ENCODE data around the gene RIMKLA.
A peak's percentile ranks its signal among the peaks of the same experiment; 100 is the strongest.

The RIMKLA gene

GRCh38 chr1:42422737-42423136 is 42.1 kb downstream of the RIMKLA start:
- DNase-seq (ENCODE audit: low read depth, low spot score): no peak
- H3K4me3 ChIP-seq (ENCODE audit: low read length): no peak overlapping the region

GRCh38 chr1:42423681-42424080 is 43.1 kb downstream of the RIMKLA start:
- DNase-seq (ENCODE audit: low read depth, low spot score): no peak
- H3K4me3 ChIP-seq (ENCODE audit: low read length): no peak overlapping the region

DNA sequence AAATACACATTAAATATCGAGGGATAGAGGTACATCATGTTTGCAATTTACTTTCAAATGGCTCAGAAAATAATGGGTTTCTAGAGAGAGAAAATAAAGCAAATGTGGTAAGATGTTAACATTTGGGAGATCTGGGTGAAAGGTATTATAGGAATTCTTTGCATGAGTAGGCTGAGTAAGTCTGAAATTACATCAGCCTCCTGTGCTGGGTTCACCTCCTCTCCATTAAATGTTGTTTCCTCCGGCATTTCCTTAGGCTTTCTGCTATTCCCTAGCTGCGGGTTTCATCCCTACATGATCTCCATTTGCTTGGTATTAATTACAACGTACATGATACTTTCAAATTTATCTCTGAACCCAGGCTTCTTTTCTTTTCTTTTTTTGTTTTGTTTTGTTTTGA is 43.6 kb downstream of the RIMKLA start:
- no peak for DNase-seq (ENCODE audit: low read depth, low spot score)
- H3K4me3 ChIP-seq (ENCODE audit: low read length): no peak overlapping the region

- no peak for DNase-seq (ENCODE audit: low read depth, low spot score)
- H3K4me3 ChIP-seq (ENCODE audit: low read length): no peak overlapping the region
Measured at GRCh38 chr1:42427240-42427639, 46.6 kb downstream of the RIMKLA start.

GRCh38 chr1:42429603-42430002 is 49.0 kb downstream of the RIMKLA start:
- H3K4me3 ChIP-seq (ENCODE audit: low read length): no peak overlapping the region
- DNase-seq (ENCODE audit: low read depth, low spot score): no peak

DNA sequence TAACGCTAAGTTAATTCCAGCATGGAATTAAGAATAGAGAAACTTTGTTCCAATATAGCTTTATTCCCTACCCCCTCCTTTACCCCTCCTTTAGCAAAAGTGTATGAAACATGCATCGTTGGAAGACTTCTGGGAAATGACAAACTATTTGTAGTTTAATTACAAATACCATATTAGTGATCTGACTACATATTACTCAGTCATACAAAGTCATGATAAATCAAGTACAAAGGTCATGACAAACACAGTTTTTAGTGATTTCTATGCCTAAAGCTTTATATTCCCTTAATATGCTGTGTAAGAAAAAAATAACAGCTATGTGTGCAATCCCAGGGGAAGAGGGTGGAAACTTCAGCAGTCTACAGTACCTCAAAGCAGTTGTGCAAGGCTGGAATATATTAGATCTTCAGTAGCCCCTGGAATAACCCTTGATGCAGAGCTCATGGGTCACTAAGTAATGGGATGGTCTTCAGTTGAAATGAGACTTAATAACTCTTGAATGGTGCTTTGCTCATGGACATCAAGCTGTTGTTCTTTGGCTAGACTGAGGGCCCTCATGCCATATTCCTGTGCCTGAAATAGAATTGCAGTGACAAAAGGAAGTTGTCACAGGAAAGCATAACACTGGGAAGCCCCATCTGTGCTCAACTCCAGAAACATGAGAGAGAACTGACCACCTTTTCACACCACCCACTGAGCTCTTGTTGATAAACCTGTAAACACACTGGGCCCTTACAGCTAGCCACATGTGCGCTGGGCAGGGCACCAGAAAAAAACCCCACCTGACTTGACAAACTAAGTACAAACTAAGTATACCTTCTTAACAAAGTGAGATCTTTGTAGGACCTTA is 49.9 kb downstream of the RIMKLA start:
- H3K4me3 ChIP-seq (ENCODE audit: low read length): no peak overlapping the region
- DNase-seq (ENCODE audit: low read depth, low spot score): no peak

GRCh38 chr1:42431514-42431913 is 50.9 kb downstream of the RIMKLA start:
- DNase-seq (ENCODE audit: low read depth, low spot score): no peak

DNA sequence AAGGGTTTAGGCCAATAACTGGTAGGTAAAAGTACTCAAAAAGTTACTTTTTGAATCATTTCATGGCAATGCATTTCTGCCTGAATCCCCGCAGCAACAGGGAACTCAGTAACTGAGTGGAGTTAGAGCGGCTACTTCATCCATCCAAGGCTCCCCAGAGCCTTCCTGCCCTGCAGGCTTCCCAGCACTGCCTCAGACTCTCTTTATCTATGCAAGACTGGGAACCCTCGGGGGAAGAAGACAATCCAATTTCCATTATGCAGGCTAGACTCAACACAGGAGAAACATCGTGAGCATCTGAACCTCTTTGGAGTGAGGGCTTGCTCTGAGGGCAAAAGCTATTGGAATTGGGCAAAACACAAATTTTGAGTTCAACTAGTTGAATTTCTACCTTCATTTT is 52.1 kb downstream of the RIMKLA start:
- H3K4me3 ChIP-seq (ENCODE audit: low read length): no peak overlapping the region
- DNase-seq (ENCODE audit: low read depth, low spot score): no peak

More at GRCh38 chr1:42431514-42431913, 50.9 kb downstream of the RIMKLA start:
- H3K4me3 ChIP-seq (ENCODE audit: low read length): no peak overlapping the region

DNA sequence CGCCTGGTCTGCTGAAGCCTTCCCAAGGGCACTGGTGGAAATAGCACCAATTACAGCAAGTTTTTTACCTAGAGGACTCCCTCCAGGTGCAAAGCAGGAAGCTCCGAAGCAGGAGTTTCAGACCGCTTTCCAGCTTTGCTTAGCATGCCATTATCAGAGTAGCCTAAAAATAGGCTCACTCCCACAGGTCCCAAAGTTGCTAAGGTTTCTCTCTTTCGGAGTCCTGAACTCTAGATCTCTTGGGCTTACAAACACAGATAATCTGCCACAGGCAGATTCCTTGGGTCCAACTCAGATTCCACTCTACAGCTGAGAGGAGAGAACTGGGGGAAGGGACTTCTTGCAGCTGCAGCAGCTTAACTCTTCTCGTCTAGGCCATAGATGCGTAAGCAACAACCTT is 52.8 kb downstream of the RIMKLA start:
- DNase-seq (ENCODE audit: low read depth, low spot score): no peak

DNA sequence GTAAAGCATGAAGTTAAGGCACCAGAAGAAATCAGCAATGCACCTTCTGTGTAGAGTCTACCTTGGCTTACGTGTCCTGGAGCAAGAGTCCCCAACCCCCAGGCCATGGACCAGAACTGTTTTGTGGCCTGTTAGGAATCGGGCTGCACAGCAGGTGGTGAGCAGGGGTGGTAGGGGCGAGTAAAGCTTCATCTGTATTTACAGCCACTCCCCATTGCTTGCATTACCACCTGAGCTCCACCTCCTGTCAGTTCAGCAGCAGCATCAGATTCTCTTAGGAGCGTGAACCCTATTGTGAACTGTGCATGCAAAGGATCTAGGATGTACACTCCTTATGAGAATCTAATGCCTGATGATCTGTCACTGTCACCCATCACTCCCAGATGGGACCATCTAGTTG is 53.7 kb downstream of the RIMKLA start:
- no peak for DNase-seq (ENCODE audit: low read depth, low spot score)
- no peak overlapping the region for H3K4me3 ChIP-seq (ENCODE audit: low read length)

More for the DNA sequence above, 52.8 kb downstream of the RIMKLA start:
- H3K4me3 ChIP-seq (ENCODE audit: low read length): no peak overlapping the region

DNA sequence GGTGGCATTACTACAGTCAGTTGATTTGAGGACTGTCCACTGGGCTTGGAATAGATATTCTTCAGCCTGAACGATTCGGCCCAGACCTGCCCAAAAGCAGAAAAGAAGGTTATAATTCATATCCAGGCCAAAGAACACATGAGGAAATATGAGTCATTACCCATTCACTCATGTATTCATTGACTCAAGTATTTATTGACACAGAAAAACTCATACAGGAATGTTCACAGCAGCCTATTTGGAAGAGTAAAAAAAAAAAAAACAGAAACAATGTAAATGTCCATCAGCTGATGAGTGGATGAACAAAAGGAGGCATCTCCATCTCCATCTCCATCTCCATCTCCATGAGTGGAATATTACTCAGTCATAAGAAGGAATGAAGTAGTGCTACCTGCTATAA is 59.3 kb downstream of the RIMKLA start:
- DNase-seq (ENCODE audit: low read depth, low spot score): no peak
- no peak overlapping the region for H3K4me3 ChIP-seq (ENCODE audit: low read length)

GRCh38 chr1:42442662-42443061 is 62.1 kb downstream of the RIMKLA start:
- no peak overlapping the region for H3K4me3 ChIP-seq (ENCODE audit: low read length)

GRCh38 chr1:42449256-42449655 is 68.7 kb downstream of the RIMKLA start:
- no peak for DNase-seq (ENCODE audit: low read depth, low spot score)
- no peak overlapping the region for H3K4me3 ChIP-seq (ENCODE audit: low read length)

More at GRCh38 chr1:42442662-42443061, 62.1 kb downstream of the RIMKLA start:
- DNase-seq (ENCODE audit: low read depth, low spot score): no peak

DNA sequence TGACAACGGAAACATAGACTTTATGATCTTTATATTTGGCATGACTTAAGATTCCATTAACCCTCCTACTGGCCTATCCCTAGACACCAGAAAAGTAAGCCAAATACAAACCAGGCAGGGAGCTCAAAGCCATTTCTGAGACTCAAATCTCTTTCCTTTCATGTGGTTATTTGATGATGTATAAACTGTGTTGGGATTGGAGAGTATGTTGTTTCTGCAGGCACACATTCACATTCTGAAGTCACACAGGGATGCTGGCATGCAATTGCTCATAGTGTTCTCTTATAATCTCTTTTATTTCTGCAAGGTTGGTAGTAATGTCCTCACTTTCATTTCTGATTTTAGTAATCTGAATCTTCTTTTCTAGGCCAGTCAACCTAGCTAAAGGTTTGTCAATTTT is 69.5 kb downstream of the RIMKLA start:
- no peak overlapping the region for H3K4me3 ChIP-seq (ENCODE audit: low read length)
- no peak for DNase-seq (ENCODE audit: low read depth, low spot score)

DNA sequence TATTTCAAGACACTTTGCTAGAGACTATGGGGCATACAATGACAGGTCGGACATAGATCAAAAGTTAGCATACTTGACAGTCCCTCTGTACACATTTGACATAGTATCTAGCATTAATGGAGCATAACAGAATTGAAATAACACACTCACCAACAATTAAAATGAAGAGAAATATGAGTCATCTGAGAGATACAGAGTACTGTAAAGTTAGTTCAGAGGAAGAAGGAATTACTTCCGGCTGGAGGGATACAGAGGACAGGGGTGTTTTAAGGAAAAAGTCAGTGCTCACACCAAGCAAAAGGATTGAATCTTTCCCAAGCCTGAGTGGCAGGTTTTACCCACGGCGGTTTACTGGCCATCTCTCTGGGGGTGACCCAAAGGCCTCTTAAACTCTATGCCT is 72.8 kb downstream of the RIMKLA start:
- no peak for DNase-seq (ENCODE audit: low read depth, low spot score)
- no peak overlapping the region for H3K4me3 ChIP-seq (ENCODE audit: low read length)

DNA sequence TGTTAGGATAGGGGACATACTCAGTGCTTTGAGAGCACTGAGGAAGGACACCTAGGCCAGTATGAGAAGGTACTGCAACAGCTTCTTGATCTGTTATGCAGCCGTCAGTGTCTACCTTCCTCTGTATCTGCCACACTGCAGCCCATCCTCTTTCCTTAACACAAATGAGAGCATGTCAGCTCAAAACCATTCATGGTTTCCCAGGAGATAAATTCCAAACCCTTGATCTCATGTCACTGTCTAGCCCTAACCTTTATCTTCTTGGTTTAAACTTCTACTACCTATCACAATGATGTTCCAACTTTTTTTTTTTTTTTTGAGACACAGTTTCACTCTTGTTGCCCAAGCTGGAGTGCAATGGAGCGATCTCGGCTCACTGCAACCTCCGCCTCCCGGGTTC is 73.8 kb downstream of the RIMKLA start:
- H3K4me3 ChIP-seq (ENCODE audit: low read length): no peak overlapping the region
- no peak for DNase-seq (ENCODE audit: low read depth, low spot score)

DNA sequence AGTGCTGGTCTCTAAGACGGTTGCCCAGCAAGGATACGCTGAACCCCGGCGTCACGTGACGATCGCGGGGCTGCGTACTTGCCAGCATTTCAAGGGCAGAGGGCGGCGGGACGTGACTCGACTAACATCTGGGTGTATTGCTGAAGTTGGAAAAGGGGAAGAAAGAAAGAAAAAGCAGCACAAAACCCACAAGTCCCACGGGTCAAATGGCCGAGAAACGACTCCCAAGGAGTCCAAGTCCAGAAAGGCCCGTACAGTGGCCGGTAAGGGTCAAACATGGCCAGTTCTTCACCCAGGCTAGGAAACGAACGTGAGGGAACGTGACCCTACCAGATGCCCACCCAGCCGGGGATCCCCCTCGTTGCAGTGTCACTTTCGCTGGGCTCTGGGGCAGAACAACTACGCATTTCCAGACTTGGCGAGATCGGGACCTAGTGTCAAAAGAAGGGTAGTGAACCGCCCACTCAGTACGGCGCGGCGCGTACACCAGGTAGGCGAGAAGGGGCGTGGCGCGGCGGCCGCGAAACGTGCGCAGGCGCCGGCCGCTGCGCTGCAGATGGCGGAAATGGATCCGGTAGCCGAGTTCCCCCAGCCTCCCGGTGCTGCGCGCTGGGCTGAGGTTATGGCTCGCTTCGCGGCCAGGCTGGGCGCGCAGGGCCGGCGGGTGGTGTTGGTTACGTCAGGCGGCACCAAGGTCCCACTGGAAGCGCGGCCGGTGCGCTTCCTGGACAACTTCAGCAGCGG is 75.6 kb downstream of the RIMKLA start, which contains the start of the genes PPCS and ZMYND12:
Gene PPCS, plus strand, starts transcription at position 534 of the 744 bp plus-strand sequence. Its CDS starts 23 bp downstream, at position 557.
Gene ZMYND12, minus strand, starts transcription at position 13 of the 744 bp plus-strand sequence. CDS start 25 bp downstream, outside the sequence.
- DNase-seq (ENCODE audit: low read depth, low spot score): peak; percentile 78
- H3K4me3 ChIP-seq (ENCODE audit: low read length): peak within 1 kb of the TSS; percentile 73

DNA sequence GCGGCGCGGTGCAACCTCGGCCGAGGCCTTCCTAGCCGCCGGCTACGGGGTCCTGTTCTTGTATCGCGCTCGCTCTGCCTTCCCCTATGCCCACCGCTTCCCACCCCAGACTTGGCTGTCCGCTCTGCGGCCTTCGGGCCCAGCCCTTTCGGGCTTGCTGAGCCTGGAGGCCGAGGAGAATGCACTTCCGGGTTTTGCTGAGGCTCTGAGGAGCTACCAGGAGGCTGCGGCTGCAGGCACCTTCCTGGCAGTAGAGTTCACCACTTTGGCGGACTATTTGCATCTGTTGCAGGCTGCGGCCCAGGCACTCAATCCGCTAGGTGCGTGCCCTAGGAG is 76.1 kb downstream of the RIMKLA start:
- peak; percentile 59 for DNase-seq (ENCODE audit: low read depth, low spot score)

GRCh38 chr1:42461196-42461595 is 80.6 kb downstream of the RIMKLA start:
- no peak overlapping the region for H3K4me3 ChIP-seq (ENCODE audit: low read length)
- DNase-seq (ENCODE audit: low read depth, low spot score): no peak

More for the DNA sequence above, 76.1 kb downstream of the RIMKLA start:
- H3K4me3 ChIP-seq (ENCODE audit: low read length): peak overlapping the region; percentile 73

All from Jurkat, Clone E6-1 (cell line).